ENCODE results near the gene TMX2.

The TMX2 gene

GRCh38 chr11:57787920-57788702 lies 75.7 kb downstream of the TMX2 start:
- peak; percentile 90 for DNase-seq (ENCODE audit: low read depth, low spot score)
- peak overlapping the region; percentile 92 for H3K27ac ChIP-seq

- peak overlapping the region; percentile 92 for H3K27ac ChIP-seq
These were observed 76.3 kb downstream of the TMX2 start for GRCh38 chr11:57788703-57789088.

More at GRCh38 chr11:57788703-57789088, 76.3 kb downstream of the TMX2 start:
- no peak for DNase-seq (ENCODE audit: low read depth, low spot score)
